Hepatic stellate cell (primary cell): ENCODE data around the gene MITF.

Experiments
- DNase-seq: peaks from one replicate; pipeline ENCODE4 v3.0.0; 2011; ENCODE audit warnings: low spot score

MITF gene

GRCh38 chr3:69838217-69838616 lies 99.0 kb downstream of the MITF start:
- DNase-seq: peak; percentile 54

GRCh38 chr3:69838696-69839515 lies 99.6 kb downstream of the MITF start:
- no peak for DNase-seq

GRCh38 chr3:69842351-69842750 lies 103.1 kb downstream of the MITF start:
- DNase-seq: no peak

- no peak for DNase-seq
These were observed 103.5 kb downstream of the MITF start for GRCh38 chr3:69842789-69843188.

- no peak for DNase-seq
These were observed 105.4 kb downstream of the MITF start for GRCh38 chr3:69844706-69845105.

GRCh38 chr3:69847303-69847702 lies 108.0 kb downstream of the MITF start:
- no peak for DNase-seq

GRCh38 chr3:69848113-69848512 lies 108.8 kb downstream of the MITF start:
- DNase-seq: no peak

GRCh38 chr3:69850849-69851248 lies 111.6 kb downstream of the MITF start:
- DNase-seq: no peak

- DNase-seq: no peak
These were observed 113.8 kb downstream of the MITF start for GRCh38 chr3:69853027-69853426.

- DNase-seq: no peak
These were observed 116.3 kb downstream of the MITF start for GRCh38 chr3:69855436-69856162.

- no peak for DNase-seq
These were observed 117.9 kb downstream of the MITF start for GRCh38 chr3:69856965-69857705.

GRCh38 chr3:69861556-69861955 lies 122.3 kb downstream of the MITF start:
- DNase-seq: no peak

- no peak for DNase-seq
These were observed 124.9 kb downstream of the MITF start for GRCh38 chr3:69864141-69864540.

GRCh38 chr3:69864766-69865165 lies 125.5 kb downstream of the MITF start:
- DNase-seq: no peak

- DNase-seq: peak; percentile 33
These were observed 126.8 kb downstream of the MITF start for GRCh38 chr3:69865925-69866679.

GRCh38 chr3:69866988-69867720 lies 127.9 kb downstream of the MITF start:
- DNase-seq: no peak

GRCh38 chr3:69867941-69868505 lies 128.8 kb downstream of the MITF start:
- no peak for DNase-seq

- DNase-seq: no peak
These were observed 129.7 kb downstream of the MITF start for GRCh38 chr3:69868841-69869420.

GRCh38 chr3:69869643-69870042 lies 130.4 kb downstream of the MITF start:
- no peak for DNase-seq

- DNase-seq: no peak
These were observed 132.0 kb downstream of the MITF start for GRCh38 chr3:69871251-69871650.

GRCh38 chr3:69871868-69872267 lies 132.6 kb downstream of the MITF start:
- no peak for DNase-seq
